Peyer's patch (tissue), 4 donors: ENCODE results near the gene DEGS2.

Experiments used
- POLR2A ChIP-seq, 2 donors: fragments of 450-650 bp; IDR thresholded peaks; one replicate each; pipeline ENCODE4 v1.5.1; 2017; ENCODE audit warnings: antibody characterized with exemption in 2 of 2, mild to moderate bottlenecking in 2 of 2, moderate library complexity in 2 of 2
- TF ChIP-seq, protein P1 (sequence below), 6 experiments: fragments of 450-650 bp in 4 of 6; fragments of 200-600 bp in 2 of 6; sonication (generic) in 1 of 6; IDR thresholded peaks; one replicate each; pipeline ENCODE4 v1.5.1; 2017 to 2019; ENCODE audit warnings: antibody characterized with exemption in 6 of 6, mild to moderate bottlenecking in 3 of 6, moderate library complexity in 1 of 6

DNA sequence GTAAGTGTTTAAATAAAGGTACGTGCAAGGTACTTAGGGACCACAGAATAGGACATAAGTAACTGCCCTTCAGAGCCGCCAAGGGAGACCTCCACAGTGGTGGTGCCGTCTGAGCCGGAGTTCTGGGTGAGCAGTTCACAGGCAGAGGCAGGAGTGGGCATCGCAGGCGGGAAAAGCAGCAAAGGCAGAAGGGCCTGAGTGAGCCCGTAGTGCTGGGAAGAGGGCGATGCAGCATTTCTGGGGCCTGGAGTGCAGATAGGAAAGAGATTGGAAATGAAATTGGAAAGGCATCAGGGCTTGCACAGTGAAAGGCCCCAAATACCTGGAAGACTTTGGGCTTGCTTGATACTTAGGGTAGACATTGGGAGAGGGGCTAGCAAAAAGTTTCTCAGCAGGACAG is 61.3 kb downstream of the DEGS2 start:
- TF ChIP-seq, protein P1, sequence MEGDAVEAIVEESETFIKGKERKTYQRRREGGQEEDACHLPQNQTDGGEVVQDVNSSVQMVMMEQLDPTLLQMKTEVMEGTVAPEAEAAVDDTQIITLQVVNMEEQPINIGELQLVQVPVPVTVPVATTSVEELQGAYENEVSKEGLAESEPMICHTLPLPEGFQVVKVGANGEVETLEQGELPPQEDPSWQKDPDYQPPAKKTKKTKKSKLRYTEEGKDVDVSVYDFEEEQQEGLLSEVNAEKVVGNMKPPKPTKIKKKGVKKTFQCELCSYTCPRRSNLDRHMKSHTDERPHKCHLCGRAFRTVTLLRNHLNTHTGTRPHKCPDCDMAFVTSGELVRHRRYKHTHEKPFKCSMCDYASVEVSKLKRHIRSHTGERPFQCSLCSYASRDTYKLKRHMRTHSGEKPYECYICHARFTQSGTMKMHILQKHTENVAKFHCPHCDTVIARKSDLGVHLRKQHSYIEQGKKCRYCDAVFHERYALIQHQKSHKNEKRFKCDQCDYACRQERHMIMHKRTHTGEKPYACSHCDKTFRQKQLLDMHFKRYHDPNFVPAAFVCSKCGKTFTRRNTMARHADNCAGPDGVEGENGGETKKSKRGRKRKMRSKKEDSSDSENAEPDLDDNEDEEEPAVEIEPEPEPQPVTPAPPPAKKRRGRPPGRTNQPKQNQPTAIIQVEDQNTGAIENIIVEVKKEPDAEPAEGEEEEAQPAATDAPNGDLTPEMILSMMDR (IDR thresholded peaks at IDR 0.05) = no peak
- no peak for TF ChIP-seq POLR2A (IDR thresholded peaks at IDR 0.05)
